ENCODE measurements around the gene GRHL1. TPM values are rescaled to one million over a fixed set of nuclear protein-coding genes. Genes with fewer than 3 reads are reported as not detected.

The GRHL1 gene
- total RNA-seq, 1 experiment from 2014 or later = 1.3 TPM

- no peaks in the 10 kb centered on the region for H3K9me2 ChIP-seq (replicated peaks; ENCODE audit: insufficient read depth, low read length)
- no peak overlapping the region for H3K4me2 ChIP-seq (ENCODE audit: low read depth, low read length, poor library complexity, severe bottlenecking)
- no peaks in the 10 kb centered on the region for H4K20me1 ChIP-seq (ENCODE audit: insufficient read depth, low read depth, low read length)
- no peak overlapping the region for H2AFZ ChIP-seq (ENCODE audit: low read length)
- H3K9me3 ChIP-seq (ENCODE audit: low read length) = no peaks in the 10 kb centered on the region
- DNase-seq = no peak
- H3K9ac ChIP-seq (ENCODE audit: low read length) = no peak overlapping the region
- H3K27me3 ChIP-seq (ENCODE audit: low read length) = no peaks in the 10 kb centered on the region
- H3K27ac ChIP-seq (ENCODE audit: low read length) = no peak overlapping the region
- H3K4me3 ChIP-seq (ENCODE audit: low read length) = no peak overlapping the region
- no peaks in the 10 kb centered on the region for H3K79me2 ChIP-seq (ENCODE audit: low read length)
- H3K4me1 ChIP-seq (ENCODE audit: low read length) = no peaks in the 10 kb centered on the region
- H3K36me3 ChIP-seq (ENCODE audit: insufficient read depth, low read length) = no peaks in the 10 kb centered on the region
Observed at GRCh38 chr2:9990736-9991135, 39.2 kb downstream of the GRHL1 start.

DNA sequence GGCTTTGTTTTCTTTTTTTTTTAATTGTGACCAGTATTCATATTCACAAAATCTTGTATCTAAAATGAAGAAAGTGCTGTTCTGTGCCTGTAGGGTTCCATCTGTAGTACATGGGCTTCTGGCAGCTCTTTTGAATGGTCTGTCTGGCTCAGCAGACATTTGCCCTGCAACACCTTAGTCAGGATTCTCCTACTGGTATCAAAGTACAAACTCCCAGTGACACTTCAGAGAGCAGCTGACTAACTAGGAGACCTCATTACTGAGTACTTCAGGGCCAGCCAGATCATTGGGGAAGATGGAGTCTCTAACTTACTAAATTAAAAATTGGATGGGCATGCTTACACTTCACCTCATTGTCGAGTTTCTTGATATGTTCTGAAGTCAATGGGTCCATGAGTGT is 39.7 kb downstream of the GRHL1 start:
- H3K9me2 ChIP-seq (replicated peaks; ENCODE audit: insufficient read depth, low read length) = no peaks in the 10 kb centered on the region
- H3K79me2 ChIP-seq (ENCODE audit: low read length) = no peaks in the 10 kb centered on the region
- no peaks in the 10 kb centered on the region for H3K27me3 ChIP-seq (ENCODE audit: low read length)
- no peak overlapping the region for H2AFZ ChIP-seq (ENCODE audit: low read length)
- H3K9me3 ChIP-seq (ENCODE audit: low read length) = no peaks in the 10 kb centered on the region
- no peak overlapping the region for H3K27ac ChIP-seq (ENCODE audit: low read length)
- H3K4me1 ChIP-seq (ENCODE audit: low read length) = no peaks in the 10 kb centered on the region
- no peak overlapping the region for H3K9ac ChIP-seq (ENCODE audit: low read length)
- no peak for DNase-seq
- no peaks in the 10 kb centered on the region for H3K36me3 ChIP-seq (ENCODE audit: insufficient read depth, low read length)
- H4K20me1 ChIP-seq (ENCODE audit: insufficient read depth, low read depth, low read length) = no peaks in the 10 kb centered on the region
- H3K4me2 ChIP-seq (ENCODE audit: low read depth, low read length, poor library complexity, severe bottlenecking) = no peak overlapping the region
- no peak overlapping the region for H3K4me3 ChIP-seq (ENCODE audit: low read length)

- DNase-seq = no peak
- no peak overlapping the region for H2AFZ ChIP-seq (ENCODE audit: low read length)
Observed at GRCh38 chr2:9991829-9992273, 40.4 kb downstream of the GRHL1 start.

DNA sequence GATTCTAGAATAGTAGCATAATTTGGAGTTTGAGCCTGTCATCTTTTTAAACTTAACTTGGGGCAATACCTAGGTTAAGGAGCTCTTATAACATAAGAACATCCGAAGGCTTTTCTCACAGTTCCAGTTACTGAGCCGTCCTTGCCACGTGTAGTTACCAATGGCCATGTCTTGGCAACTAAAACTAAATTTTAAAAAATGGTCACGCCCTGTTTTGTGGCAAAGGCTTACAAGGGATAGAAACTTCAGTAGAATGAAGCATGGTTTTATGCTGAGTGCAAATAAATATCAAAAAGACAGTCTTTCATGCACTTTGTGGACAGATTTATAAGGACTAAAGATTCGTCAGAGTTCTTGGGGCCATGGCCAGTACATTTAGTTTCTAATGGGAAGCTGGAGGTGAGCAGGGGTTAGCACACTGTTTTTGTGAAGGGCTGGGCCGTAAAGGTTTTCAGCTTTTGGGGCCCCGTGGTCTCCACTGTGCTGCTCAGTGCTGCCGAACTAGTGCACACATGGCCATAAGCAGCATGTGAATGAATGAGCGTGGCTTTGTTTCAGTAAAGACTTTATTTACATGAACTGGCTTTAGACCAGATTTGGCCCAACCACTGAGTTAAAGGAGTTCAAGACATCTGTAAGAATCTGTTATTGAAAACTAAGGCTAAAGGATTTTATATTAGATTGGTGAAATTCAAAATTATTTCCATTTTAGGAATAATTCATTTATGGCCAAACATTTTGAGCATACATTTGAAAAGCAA is 41.1 kb downstream of the GRHL1 start:
- H3K9me2 ChIP-seq (replicated peaks; ENCODE audit: insufficient read depth, low read length) = no peaks in the 10 kb centered on the region
- no peak overlapping the region for H3K27ac ChIP-seq (ENCODE audit: low read length)
- H3K9me3 ChIP-seq (ENCODE audit: low read length) = no peaks in the 10 kb centered on the region
- no peaks in the 10 kb centered on the region for H3K4me1 ChIP-seq (ENCODE audit: low read length)
- H3K36me3 ChIP-seq (ENCODE audit: insufficient read depth, low read length) = no peaks in the 10 kb centered on the region
- no peak for DNase-seq
- H4K20me1 ChIP-seq (ENCODE audit: insufficient read depth, low read depth, low read length) = no peaks in the 10 kb centered on the region
- H3K9ac ChIP-seq (ENCODE audit: low read length) = no peak overlapping the region
- no peak overlapping the region for H3K4me2 ChIP-seq (ENCODE audit: low read depth, low read length, poor library complexity, severe bottlenecking)
- no peak overlapping the region for H2AFZ ChIP-seq (ENCODE audit: low read length)
- no peaks in the 10 kb centered on the region for H3K27me3 ChIP-seq (ENCODE audit: low read length)
- H3K4me3 ChIP-seq (ENCODE audit: low read length) = no peak overlapping the region
- no peaks in the 10 kb centered on the region for H3K79me2 ChIP-seq (ENCODE audit: low read length)

More at GRCh38 chr2:9991829-9992273, 40.4 kb downstream of the GRHL1 start:
- H3K79me2 ChIP-seq (ENCODE audit: low read length) = no peaks in the 10 kb centered on the region
- no peaks in the 10 kb centered on the region for H3K9me2 ChIP-seq (replicated peaks; ENCODE audit: insufficient read depth, low read length)
- no peak overlapping the region for H3K27ac ChIP-seq (ENCODE audit: low read length)
- no peaks in the 10 kb centered on the region for H3K36me3 ChIP-seq (ENCODE audit: insufficient read depth, low read length)
- no peaks in the 10 kb centered on the region for H3K27me3 ChIP-seq (ENCODE audit: low read length)
- H4K20me1 ChIP-seq (ENCODE audit: insufficient read depth, low read depth, low read length) = no peaks in the 10 kb centered on the region
- H3K4me3 ChIP-seq (ENCODE audit: low read length) = no peak overlapping the region
- no peak overlapping the region for H3K4me2 ChIP-seq (ENCODE audit: low read depth, low read length, poor library complexity, severe bottlenecking)
- no peak overlapping the region for H3K9ac ChIP-seq (ENCODE audit: low read length)
- no peaks in the 10 kb centered on the region for H3K4me1 ChIP-seq (ENCODE audit: low read length)
- no peaks in the 10 kb centered on the region for H3K9me3 ChIP-seq (ENCODE audit: low read length)

GRCh38 chr2:9993488-9994165 is 42.1 kb downstream of the GRHL1 start:
- Histone ChIP-seq H3K9me2 (replicated peaks; ENCODE audit: insufficient read depth, low read length) (no peaks in the 10 kb centered on the region), H3K27ac (ENCODE audit: low read length) (no peak overlapping the region), H3K4me2 (ENCODE audit: low read depth, low read length, poor library complexity, severe bottlenecking) (no peak overlapping the region), H3K79me2 (ENCODE audit: low read length) (no peaks in the 10 kb centered on the region), H3K36me3 (ENCODE audit: insufficient read depth, low read length) (no peaks in the 10 kb centered on the region), H3K4me3 (ENCODE audit: low read length) (no peak overlapping the region), H4K20me1 (ENCODE audit: insufficient read depth, low read depth, low read length) (no peaks in the 10 kb centered on the region), H3K9me3 (ENCODE audit: low read length) (no peaks in the 10 kb centered on the region), H3K27me3 (ENCODE audit: low read length) (no peaks in the 10 kb centered on the region), H2AFZ (ENCODE audit: low read length) (no peak overlapping the region), H3K4me1 (ENCODE audit: low read length) (no peaks in the 10 kb centered on the region), H3K9ac (ENCODE audit: low read length) (no peak overlapping the region)
- DNase-seq = no peak

GRCh38 chr2:9994462-9994861 is 43.0 kb downstream of the GRHL1 start:
- no peak overlapping the region for H2AFZ ChIP-seq (ENCODE audit: low read length)
- no peaks in the 10 kb centered on the region for H3K36me3 ChIP-seq (ENCODE audit: insufficient read depth, low read length)
- H3K27ac ChIP-seq (ENCODE audit: low read length) = no peak overlapping the region
- no peak for DNase-seq
- H3K4me3 ChIP-seq (ENCODE audit: low read length) = no peak overlapping the region
- H3K27me3 ChIP-seq (ENCODE audit: low read length) = no peaks in the 10 kb centered on the region
- no peaks in the 10 kb centered on the region for H3K9me2 ChIP-seq (replicated peaks; ENCODE audit: insufficient read depth, low read length)
- no peak overlapping the region for H3K9ac ChIP-seq (ENCODE audit: low read length)
- no peaks in the 10 kb centered on the region for H3K9me3 ChIP-seq (ENCODE audit: low read length)
- H3K79me2 ChIP-seq (ENCODE audit: low read length) = no peaks in the 10 kb centered on the region
- no peaks in the 10 kb centered on the region for H3K4me1 ChIP-seq (ENCODE audit: low read length)
- H3K4me2 ChIP-seq (ENCODE audit: low read depth, low read length, poor library complexity, severe bottlenecking) = no peak overlapping the region
- H4K20me1 ChIP-seq (ENCODE audit: insufficient read depth, low read depth, low read length) = no peaks in the 10 kb centered on the region

- H3K4me3 ChIP-seq (ENCODE audit: low read length) = no peak overlapping the region
- no peak overlapping the region for H3K9ac ChIP-seq (ENCODE audit: low read length)
- no peaks in the 10 kb centered on the region for H3K36me3 ChIP-seq (ENCODE audit: insufficient read depth, low read length)
- DNase-seq = no peak
- no peaks in the 10 kb centered on the region for H3K4me1 ChIP-seq (ENCODE audit: low read length)
- no peak overlapping the region for H3K27ac ChIP-seq (ENCODE audit: low read length)
- no peak overlapping the region for H2AFZ ChIP-seq (ENCODE audit: low read length)
- H3K79me2 ChIP-seq (ENCODE audit: low read length) = no peaks in the 10 kb centered on the region
- no peaks in the 10 kb centered on the region for H3K27me3 ChIP-seq (ENCODE audit: low read length)
- no peaks in the 10 kb centered on the region for H3K9me3 ChIP-seq (ENCODE audit: low read length)
- no peaks in the 10 kb centered on the region for H3K9me2 ChIP-seq (replicated peaks; ENCODE audit: insufficient read depth, low read length)
- no peak overlapping the region for H3K4me2 ChIP-seq (ENCODE audit: low read depth, low read length, poor library complexity, severe bottlenecking)
- no peaks in the 10 kb centered on the region for H4K20me1 ChIP-seq (ENCODE audit: insufficient read depth, low read depth, low read length)
Observed at GRCh38 chr2:9995059-9995458, 43.6 kb downstream of the GRHL1 start.

DNA sequence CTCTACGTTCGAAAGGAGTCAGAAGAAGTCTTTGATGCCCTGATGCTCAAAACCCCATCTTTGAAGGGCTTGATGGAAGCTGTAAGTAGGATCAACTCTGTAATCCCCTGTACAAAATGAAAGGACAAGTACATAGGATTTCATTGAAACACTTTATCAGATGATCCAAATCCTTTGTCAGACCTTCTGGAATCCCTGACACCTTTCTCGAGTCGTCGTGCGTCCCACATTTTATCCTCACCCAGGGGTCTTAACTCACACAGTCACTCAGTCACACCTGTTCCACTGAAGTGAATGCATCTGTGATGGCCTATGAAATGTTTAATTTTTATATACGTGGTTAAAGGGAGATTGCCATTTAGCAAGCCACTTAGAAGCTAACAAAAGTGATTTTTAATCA is 44.8 kb downstream of the GRHL1 start:
- no peaks in the 10 kb centered on the region for H3K36me3 ChIP-seq (ENCODE audit: insufficient read depth, low read length)
- H3K4me2 ChIP-seq (ENCODE audit: low read depth, low read length, poor library complexity, severe bottlenecking) = no peak overlapping the region
- H4K20me1 ChIP-seq (ENCODE audit: insufficient read depth, low read depth, low read length) = no peaks in the 10 kb centered on the region
- H3K4me1 ChIP-seq (ENCODE audit: low read length) = no peaks in the 10 kb centered on the region
- no peaks in the 10 kb centered on the region for H3K9me3 ChIP-seq (ENCODE audit: low read length)
- no peak for DNase-seq
- no peaks in the 10 kb centered on the region for H3K27me3 ChIP-seq (ENCODE audit: low read length)
- H3K27ac ChIP-seq (ENCODE audit: low read length) = no peak overlapping the region
- H3K9me2 ChIP-seq (replicated peaks; ENCODE audit: insufficient read depth, low read length) = no peaks in the 10 kb centered on the region
- no peak overlapping the region for H3K4me3 ChIP-seq (ENCODE audit: low read length)
- H2AFZ ChIP-seq (ENCODE audit: low read length) = no peak overlapping the region
- H3K79me2 ChIP-seq (ENCODE audit: low read length) = no peaks in the 10 kb centered on the region
- no peak overlapping the region for H3K9ac ChIP-seq (ENCODE audit: low read length)

Measured in Karpas-422 (cell line).